Stimulated activated naive B cell treated with anti-CD40 and anti-IgM and Interleukin-4, amounts not matched to agents 10 μg/mL and 1 μg/mL and 100 μg/mL, for 72 hours (primary cell): ENCODE results near the gene LRRC47.

Source experiments
- ATAC-seq, 2 donors: fragments of 150-1000 bp; cut with Tn5 transposase; replicated peaks; 2 replicates each; pipeline ENCODE4 v1.10.0; 2021; ENCODE audit warnings: moderate library complexity in 1 of 2
- DNase-seq: peaks from one replicate; pipeline ENCODE4 v3.0.0; 2021
- H3K27ac Mint-ChIP-seq: one replicate; pipeline ENCODE4 v1.8.0; 2022; ENCODE audit warnings: mild to moderate bottlenecking, mixed read lengths
- H3K27me3 Mint-ChIP-seq, 2 donors: one replicate each; pipeline ENCODE4 v1.8.0; 2022; ENCODE audit warnings: mixed read lengths in 2 of 2
- H3K36me3 Mint-ChIP-seq, 2 donors: one replicate each; pipeline ENCODE4 v1.8.0; 2022; ENCODE audit warnings: mixed read lengths in 2 of 2, mild to moderate bottlenecking in 1 of 2
- H3K4me1 Mint-ChIP-seq, 2 donors: one replicate each; pipeline ENCODE4 v1.8.0; 2022; ENCODE audit warnings: mixed read lengths in 2 of 2, mild to moderate bottlenecking in 1 of 2
- H3K4me3 Mint-ChIP-seq, 2 donors: one replicate each; pipeline ENCODE4 v1.8.0; 2022; ENCODE audit warnings: mild to moderate bottlenecking in 2 of 2, mixed read lengths in 2 of 2, moderate library complexity in 1 of 2
- H3K9me3 Mint-ChIP-seq, 2 donors: one replicate each; pipeline ENCODE4 v1.8.0; 2022; ENCODE audit warnings: mixed read lengths in 2 of 2, mild to moderate bottlenecking in 1 of 2

Gene LRRC47

DNA sequence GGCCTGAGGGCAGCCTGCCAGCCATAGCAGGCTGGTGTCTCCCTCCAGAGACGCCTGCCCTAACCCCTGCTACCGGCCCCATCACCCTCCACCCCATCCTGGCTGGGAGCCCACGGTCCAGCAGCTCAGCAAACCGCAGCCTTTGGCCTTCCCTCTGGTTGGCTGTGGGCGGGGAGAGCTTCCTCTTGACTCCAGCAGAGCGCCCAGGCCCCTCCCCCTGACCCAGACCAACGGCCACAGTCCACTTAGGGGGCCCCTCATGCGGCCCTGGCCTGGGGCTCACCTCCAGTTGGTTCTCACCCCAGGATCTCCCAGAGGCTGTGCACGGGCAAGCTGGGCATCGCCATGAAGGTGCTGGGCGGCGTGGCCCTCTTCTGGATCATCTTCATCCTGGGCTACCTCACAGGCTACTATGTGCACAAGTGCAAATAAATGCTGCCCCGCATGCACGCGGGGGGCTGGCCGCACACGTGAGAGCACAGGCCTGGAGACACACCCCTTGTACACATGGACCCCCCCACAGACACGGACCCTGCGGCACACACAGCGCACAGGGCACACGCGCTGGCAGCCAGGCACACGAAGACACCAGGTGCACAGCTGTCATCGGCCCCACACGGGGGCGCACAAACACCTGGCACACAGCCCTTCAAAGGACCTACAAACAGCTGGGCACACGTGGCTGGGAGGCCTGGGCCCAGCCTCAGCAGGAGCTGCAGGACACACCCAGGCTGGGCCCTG, 20.6 kb downstream of the LRRC47 start:
- DNase-seq (no peak), ATAC-seq (peak; percentile 41 to 49)
- H3K4me1 Mint-ChIP-seq, result peaks cover 20 to 32% of the 10 kb centered on the region in 2 donors
- no peaks in the 10 kb centered on the region for H3K27me3 Mint-ChIP-seq
- H3K27ac Mint-ChIP-seq, result peak overlapping the region; percentile 9
- peaks cover 15 to 16% of the 10 kb centered on the region in 2 donors for H3K36me3 Mint-ChIP-seq
- peak overlapping the region in 1 of 2 donors; percentile 11 for H3K4me3 Mint-ChIP-seq
- no peaks in the 10 kb centered on the region for H3K9me3 Mint-ChIP-seq

DNA sequence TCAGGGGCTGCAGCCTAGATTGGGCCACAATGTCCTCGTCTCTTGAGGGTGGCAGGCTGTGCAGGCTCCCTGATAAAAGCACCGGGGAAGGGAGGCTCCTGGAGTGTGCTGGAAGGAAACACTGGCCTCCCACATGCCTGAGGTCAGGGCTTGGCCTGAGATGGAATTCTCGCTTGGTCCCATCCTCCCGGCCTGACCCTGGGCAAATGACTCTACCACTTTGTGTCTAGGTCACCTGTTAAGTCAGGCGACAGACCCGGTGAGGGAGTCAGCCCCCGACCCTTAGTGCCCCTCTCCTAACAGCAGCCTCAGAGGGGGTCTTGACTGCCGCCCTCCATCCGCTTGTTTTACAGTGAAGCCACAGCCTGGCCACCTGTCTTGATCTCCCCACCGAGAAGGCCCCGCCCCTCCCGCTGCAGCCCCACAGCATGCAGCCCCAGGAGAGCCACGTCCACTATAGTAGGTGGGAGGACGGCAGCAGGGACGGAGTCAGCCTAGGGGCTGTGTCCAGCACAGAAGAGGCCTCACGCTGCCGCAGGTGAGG, 21.3 kb downstream of the LRRC47 start:
- Mint-ChIP-seq H3K4me1 (peaks cover 23 to 34% of the 10 kb centered on the region in 2 donors), H3K36me3 (peaks cover 10% of the 10 kb centered on the region in 2 donors), H3K27ac (no peak overlapping the region), H3K9me3 (no peaks in the 10 kb centered on the region), H3K4me3 (no peak overlapping the region), H3K27me3 (no peaks in the 10 kb centered on the region)
- DNase-seq, result no peak
- no peak for ATAC-seq

DNA sequence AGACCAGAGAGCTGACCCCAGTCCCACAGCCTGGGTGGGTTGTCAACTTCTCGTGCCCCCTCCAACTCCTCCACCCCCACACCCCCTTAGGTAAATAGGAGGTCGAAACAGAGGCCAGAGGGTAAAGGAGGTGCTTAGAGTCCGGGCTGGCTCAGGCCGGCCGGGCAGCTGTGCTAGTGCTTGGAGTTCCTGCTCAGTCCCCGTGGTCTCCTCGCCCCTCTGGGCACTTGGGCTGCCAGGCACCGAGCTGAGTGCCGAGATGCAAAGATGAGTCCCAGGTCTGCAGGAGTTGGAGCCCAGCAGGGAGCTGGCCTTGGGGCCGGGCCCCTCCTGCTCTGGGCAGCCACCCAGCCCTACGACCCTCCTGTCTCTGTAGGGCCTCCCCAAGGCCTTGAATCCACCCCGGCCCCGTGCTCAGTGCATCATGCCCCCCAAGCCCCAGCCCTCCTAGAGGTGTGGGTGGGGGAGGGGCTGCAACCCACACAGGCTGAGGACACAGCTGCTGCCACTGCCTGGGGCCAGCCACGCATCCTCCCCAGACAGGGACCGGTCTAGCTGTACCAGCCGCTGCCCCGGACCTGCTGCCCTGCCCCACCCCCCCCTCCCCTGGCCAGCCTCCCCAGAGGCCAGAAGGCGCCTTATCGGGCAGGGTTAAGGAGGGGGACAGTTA, 21.9 kb downstream of the LRRC47 start:
- DNase-seq, result no peak
- H3K4me1 Mint-ChIP-seq, result peaks cover 23 to 34% of the 10 kb centered on the region in 2 donors
- no peaks in the 10 kb centered on the region for H3K9me3 Mint-ChIP-seq
- peaks cover 3 to 4% of the 10 kb centered on the region in 2 donors for H3K36me3 Mint-ChIP-seq
- ATAC-seq, result no peak
- H3K4me3 Mint-ChIP-seq, result no peak overlapping the region
- no peaks in the 10 kb centered on the region for H3K27me3 Mint-ChIP-seq
- H3K27ac Mint-ChIP-seq, result no peak overlapping the region

DNA sequence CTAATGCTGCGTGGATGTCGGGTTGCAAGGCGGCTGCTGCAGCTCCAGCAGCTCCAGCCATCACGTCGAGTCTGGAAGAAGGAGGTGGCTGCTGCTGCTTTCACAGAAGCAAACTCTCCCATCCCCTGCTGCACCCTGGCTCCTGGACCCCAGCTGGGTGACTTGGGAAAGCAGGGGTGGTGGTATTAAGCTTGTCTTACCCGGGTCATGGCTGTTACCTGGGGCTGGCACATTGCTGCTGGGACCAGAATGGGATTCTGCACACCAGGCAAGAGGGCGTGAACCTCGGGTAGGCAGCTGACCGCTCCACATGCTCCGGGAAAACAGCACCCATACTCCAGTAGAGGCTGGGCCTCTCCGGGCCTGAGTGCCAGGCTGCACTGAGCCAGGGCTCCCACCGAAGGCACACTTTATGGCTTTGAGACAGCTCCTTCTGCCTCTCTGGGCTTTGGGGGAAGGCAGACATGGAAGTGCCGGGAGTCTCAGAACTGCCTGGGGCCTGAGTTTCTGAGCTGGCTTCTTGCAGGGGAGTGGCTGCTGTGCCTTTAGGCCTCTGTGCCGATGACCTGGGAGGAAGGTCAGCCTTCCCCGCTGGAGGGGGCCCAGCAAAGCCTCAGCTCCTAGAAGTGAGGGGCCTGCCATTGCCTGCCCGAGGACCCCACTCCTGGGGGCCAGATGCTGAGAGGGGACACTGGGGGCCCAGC, 22.6 kb downstream of the LRRC47 start:
- Mint-ChIP-seq H3K27ac (no peak overlapping the region), H3K9me3 (no peaks in the 10 kb centered on the region), H3K27me3 (no peaks in the 10 kb centered on the region), H3K4me3 (no peak overlapping the region), H3K36me3 (no peaks in the 10 kb centered on the region), H3K4me1 (peaks cover 23 to 34% of the 10 kb centered on the region in 2 donors)
- ATAC-seq (no peak), DNase-seq (no peak)

DNA sequence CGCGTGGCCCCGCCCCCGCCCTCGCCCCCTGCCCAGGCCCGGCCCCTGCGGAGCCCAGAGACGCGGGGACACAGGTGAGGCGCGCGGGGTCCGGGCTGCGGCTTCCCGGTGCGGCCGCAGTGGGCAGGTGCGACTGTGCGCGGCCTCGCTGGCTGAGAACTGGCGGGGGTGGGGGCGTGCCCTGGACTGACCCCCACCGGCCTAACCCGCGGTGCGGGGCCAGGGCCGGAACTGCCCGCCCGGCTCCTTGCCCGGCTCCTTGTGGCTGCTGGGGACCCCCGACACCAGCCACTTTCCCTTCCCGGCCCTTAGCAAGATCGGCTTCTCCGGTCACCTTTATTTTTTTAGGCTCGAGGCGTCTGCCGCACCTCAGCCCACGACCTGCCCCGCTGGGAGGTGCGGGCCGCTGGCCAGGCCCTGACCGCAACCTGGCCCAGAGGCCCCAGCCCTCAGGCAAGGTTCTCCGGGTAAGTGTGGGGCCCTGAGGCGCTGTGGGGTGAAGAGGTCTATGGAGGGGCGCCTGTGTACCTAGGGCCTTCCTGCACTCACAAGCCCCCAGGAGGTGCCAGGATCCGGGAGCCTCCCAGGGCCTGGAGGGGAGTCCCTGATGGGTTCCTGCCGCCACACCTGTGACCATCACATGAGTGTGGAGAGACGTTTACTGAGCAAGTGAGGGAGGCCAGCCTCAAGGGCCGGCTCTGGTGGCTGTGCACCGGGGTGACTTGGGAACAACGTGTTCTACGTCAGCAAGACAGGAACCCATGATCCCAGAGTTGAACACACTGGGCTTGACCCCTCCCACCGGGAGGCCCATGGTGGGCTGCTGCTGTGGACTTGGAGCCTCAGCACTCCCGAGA, 23.4 kb downstream of the LRRC47 start, which contains the start of gene SMIM1:
TSS of gene SMIM1 (plus strand) at position 35 of the 857 bp plus-strand sequence. CDS start 2,625 bp downstream, outside the sequence.
- H3K27me3 Mint-ChIP-seq, result peaks cover 0 to 4% of the 10 kb centered on the region in 2 donors
- H3K4me1 Mint-ChIP-seq, result peaks cover 23 to 34% of the 10 kb centered on the region in 2 donors
- DNase-seq, result no peak
- no peak for ATAC-seq
- no peaks in the 10 kb centered on the region for H3K9me3 Mint-ChIP-seq
- H3K27ac Mint-ChIP-seq, result peak within 1 kb of the TSS; percentile 81
- H3K4me3 Mint-ChIP-seq, result peak within 1 kb of the TSS; percentile 79 to 81
- H3K36me3 Mint-ChIP-seq, result no peaks in the 10 kb centered on the region

DNA sequence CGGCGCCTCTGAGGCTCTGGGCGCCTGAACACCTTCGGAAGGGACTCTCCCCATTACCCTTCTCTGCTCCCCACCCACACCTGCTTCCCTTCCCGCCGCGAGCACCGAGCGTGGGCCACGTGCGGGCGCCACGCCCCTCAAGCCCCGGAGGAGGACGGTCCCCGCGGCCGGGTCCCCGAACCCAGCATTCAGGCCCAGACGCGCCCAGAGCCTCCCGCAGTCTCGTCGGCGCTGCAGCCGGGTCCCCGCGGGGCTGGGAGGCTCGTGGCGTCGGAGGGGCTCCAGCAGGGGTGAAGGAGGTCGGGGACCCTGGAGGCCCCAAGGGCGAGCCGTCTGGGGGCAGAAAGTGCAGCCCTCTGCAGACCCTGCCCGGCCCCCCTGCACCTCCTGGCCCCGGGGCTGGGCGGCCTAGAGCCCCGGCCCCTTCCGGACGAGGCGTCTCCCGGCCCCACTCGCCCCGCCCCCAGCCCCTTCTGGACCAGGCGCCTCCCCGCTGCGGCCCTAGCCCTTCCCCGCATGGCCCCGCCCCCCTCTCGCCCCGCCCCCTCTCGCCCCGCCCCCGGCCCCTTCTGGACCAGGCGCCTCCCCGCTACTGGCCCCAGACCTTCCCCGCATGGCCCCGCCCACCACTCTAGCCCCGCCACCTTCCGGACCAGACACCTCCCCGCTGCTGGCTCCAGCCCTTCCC, 24.1 kb downstream of the LRRC47 start:
- H3K9me3 Mint-ChIP-seq, result no peaks in the 10 kb centered on the region
- ATAC-seq (peak; percentile 75 to 81), DNase-seq (peak; percentile 77)
- no peaks in the 10 kb centered on the region for H3K36me3 Mint-ChIP-seq
- H3K27me3 Mint-ChIP-seq, result peaks cover 7 to 11% of the 10 kb centered on the region in 2 donors
- H3K27ac Mint-ChIP-seq, result peak overlapping the region; percentile 81
- peaks cover 23 to 34% of the 10 kb centered on the region in 2 donors for H3K4me1 Mint-ChIP-seq
- peak overlapping the region; percentile 79 to 81 for H3K4me3 Mint-ChIP-seq

DNA sequence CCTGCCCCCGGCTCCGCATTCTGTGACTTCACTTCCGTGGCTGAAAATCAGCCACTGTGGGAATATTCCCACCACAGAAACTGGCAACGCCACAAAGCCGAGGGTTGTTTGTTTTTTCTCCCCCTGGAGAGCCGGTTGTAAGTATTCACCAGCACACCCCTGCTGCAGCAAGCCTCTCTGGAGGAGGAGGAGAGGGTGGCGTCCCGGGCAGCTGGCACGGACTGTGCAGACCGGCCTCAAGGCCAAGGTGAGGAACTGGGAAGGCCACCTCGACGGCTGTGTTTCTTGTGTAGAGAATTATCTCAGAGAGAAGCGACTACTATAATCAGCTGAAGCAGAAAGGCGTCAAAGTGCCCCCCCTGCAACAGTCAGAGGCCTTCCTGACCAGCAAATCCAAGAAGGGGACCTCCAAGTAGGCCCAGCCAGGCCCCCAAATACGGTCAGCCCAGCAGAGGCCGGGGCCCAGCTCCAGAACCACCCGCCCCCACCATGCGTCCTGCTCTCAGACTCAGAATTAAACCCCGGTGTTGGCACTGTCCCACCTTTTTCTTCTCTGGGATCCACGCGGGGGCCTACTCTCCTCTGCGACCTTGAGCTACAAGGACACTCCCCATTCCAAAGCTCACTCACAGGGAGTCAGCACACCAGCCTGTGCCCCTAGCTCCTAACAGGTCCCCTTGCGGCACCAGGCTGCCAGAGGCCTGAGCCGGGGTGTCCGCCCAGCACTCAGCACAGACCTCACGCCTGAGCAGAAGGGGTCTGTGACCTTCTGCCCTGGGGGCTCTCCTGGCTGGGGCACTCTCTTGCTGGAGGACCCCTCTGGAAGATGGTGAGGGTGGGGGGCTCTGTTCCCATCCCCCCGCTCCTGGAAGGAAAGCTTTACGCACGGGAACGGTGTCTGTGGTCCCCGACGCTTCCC, 24.9 kb downstream of the LRRC47 start:
- peaks cover 10 to 15% of the 10 kb centered on the region in 2 donors for H3K27me3 Mint-ChIP-seq

DNA sequence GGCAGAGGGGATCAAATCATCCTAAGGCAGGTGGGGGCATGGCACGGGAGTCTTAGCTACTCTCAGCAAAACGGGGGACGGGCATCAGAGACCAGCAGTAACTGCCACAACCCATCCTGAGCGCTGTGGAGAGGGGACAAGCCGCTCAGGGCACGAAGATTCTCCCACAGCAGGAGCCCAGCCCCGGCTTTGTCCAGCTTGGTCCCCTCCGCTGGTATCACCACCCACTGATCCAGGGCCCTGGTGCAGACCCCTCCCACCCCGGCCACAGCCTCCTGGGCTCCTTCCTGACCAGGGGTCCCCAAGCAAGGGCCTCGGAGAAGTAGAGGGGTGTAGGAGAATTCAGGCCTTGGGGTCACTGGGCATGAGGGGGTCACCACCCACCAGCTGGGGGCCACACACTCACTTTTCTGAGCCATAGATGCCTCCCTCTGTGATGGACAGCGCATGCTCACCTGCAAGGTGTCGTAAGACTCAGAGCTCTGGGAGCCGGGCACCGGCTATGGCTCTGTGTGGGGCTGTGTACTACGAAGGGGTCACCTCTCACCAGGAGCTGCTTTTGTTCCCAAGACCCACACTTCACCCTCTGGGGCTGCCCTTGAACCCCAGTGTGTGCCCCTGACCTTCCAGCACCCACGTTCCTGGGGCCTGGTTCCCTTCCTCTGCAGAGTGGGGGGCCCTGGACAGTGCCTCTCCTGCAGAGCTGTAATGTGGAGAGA, 26.1 kb downstream of the LRRC47 start:
- H3K4me3 Mint-ChIP-seq, result peak overlapping the region in 1 of 2 donors; percentile 36
- DNase-seq (no peak), ATAC-seq (no peak)
- H3K27me3 Mint-ChIP-seq, result peaks cover 16 to 25% of the 10 kb centered on the region in 2 donors
- H3K9me3 Mint-ChIP-seq, result no peaks in the 10 kb centered on the region
- H3K4me1 Mint-ChIP-seq, result peaks cover 14 to 20% of the 10 kb centered on the region in 2 donors
- H3K36me3 Mint-ChIP-seq, result peaks cover 0 to 2% of the 10 kb centered on the region in 2 donors
- peak overlapping the region; percentile 37 for H3K27ac Mint-ChIP-seq

More for the DNA sequence above, 24.9 kb downstream of the LRRC47 start:
- Mint-ChIP-seq H3K4me3 (peak overlapping the region; percentile 79 to 81), H3K9me3 (no peaks in the 10 kb centered on the region), H3K4me1 (peaks cover 23 to 31% of the 10 kb centered on the region in 2 donors), H3K27ac (peak overlapping the region; percentile 81), H3K36me3 (no peaks in the 10 kb centered on the region)
- ATAC-seq (peak; percentile 1 to 7), DNase-seq (no peak)

DNA sequence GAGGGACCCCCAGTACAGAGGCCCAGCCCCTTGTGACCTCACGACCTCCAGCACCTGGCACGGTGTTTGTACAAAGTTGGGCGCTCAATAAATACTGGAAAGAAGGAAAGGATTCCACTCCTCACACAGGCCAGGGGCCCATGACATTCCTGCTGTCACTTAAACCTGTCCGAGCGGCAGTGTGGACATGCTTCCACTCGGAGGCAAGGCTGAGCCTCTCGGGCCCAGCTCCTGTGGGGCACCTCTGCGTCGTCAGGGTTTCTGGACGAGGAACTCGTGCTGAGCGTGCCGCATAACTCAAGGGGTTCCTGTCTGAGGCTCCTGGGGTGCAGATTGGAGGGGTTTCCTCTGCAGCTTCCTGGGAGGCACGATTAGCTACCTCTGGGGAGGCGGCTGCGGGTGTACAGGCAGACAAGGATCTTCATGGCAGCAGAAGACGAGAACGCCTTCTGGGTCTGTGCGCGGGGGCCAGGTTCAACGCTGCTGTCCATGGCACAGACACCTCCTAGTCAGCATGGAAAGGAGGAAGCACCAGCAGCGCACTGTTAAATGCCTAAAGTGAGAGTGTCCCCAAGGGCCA, 27.4 kb downstream of the LRRC47 start:
- peaks cover 16 to 27% of the 10 kb centered on the region in 2 donors for H3K27me3 Mint-ChIP-seq
- no peaks in the 10 kb centered on the region for H3K9me3 Mint-ChIP-seq
- DNase-seq (no peak), ATAC-seq (no peak)
- H3K4me3 Mint-ChIP-seq, result no peak overlapping the region
- no peak overlapping the region for H3K27ac Mint-ChIP-seq
- H3K4me1 Mint-ChIP-seq, result peaks cover 10 to 15% of the 10 kb centered on the region in 2 donors
- H3K36me3 Mint-ChIP-seq, result peaks cover 0 to 2% of the 10 kb centered on the region in 2 donors

DNA sequence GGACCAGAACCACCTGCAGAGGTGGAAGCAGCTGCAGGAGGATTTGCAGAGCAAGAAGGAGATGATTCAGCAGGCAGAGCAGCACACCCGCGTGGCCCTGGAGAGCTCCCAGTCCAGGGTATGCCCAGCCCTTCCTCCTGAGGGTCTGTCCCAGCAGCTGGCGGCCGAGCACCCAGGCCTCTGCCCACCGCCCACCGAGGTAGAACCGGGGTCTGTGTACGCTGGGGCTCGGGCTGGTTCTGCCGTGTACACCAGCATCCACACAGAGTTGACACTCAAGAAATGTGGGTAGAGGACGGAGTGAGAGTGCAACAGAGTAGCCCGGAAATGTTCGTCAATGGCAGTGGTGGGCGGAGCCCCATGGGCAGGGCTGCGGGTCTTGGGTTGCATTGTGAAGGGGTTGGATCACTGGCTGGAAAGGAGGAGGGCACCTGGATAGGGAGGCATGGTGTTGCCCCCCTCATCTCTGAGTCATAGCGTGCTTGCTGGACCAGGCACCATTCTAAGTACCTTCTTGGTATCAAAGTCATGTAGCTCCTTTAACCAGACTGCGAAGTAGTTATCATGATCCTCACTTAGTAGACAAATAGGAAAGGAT, 28.9 kb downstream of the LRRC47 start:
- no peak for ATAC-seq
- Mint-ChIP-seq H3K27ac (peak overlapping the region; percentile 17), H3K36me3 (peaks cover 0 to 2% of the 10 kb centered on the region in 2 donors)

More for the DNA sequence above, 28.9 kb downstream of the LRRC47 start:
- no peak for DNase-seq
- Mint-ChIP-seq H3K27me3 (peaks cover 16 to 27% of the 10 kb centered on the region in 2 donors), H3K4me3 (no peak overlapping the region), H3K9me3 (no peaks in the 10 kb centered on the region), H3K4me1 (peaks cover 8 to 15% of the 10 kb centered on the region in 2 donors)
